Measurements from ENCODE around the gene TBC1D17.

Gene TBC1D17

GRCh38 chr19:49877020-49877878 lies at the start of gene TBC1D17, which contains the start of gene AKT1S1:
Gene TBC1D17 (plus strand): TSS chr19:49877702. CDS start chr19:49877724, 22 bp downstream.
Gene AKT1S1 (minus strand): TSS chr19:49877355. CDS start chr19:49873295, 4,060 bp downstream.
- Histone ChIP-seq H3K4me1 (ENCODE audit: control insufficient read depth, insufficient read depth, low read length) (peaks cover 35% of the 10 kb centered on the region), H3K9ac (ENCODE audit: low read length in 2 of 2) (peak within 1 kb of the TSS; percentile 100), H3K9me3 (ENCODE audit: control insufficient read depth in 2 of 2, low read length in 2 of 2) (no peaks in the 10 kb centered on the region), H3K36me3 (ENCODE audit: control insufficient read depth in 2 of 2, insufficient read depth in 2 of 2, low read length in 2 of 2) (peaks cover 28 to 36% of the 10 kb centered on the region in 2 donors), H3K4me3 (ENCODE audit: low read length in 2 of 2) (peak within 1 kb of the TSS; percentile 100), H3K27ac (ENCODE audit: low read length) (peak within 1 kb of the TSS; percentile 100), H3K27me3 (ENCODE audit: control insufficient read depth in 1 of 2, insufficient read depth in 2 of 2, low read length in 2 of 2) (no peaks in the 10 kb centered on the region)

DNA sequence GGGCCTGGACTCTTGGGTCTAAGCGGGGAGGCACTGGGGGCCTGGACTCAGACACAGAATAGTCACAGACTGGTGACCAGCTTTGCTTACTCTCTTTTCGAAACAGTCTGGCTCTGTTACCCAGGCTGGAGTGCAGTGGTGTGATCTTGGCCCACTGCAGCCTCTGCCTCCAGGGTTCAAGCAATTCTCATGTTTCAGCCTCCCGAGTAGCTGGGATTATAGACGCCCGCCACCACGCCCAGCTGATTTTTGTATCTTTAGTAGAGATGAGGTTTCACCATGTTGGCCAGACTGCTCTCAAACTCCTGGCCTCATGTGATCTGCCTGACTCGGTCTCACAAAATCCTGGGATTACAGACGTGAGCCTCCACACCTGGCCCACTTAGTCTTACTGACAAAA lies 48.3 kb upstream of the TBC1D17 start:
- no peak overlapping the region for H3K27ac ChIP-seq (ENCODE audit: low read length)
- H3K4me3 ChIP-seq (ENCODE audit: low read length in 2 of 2) = no peak overlapping the region
- H3K9ac ChIP-seq (ENCODE audit: low read length in 2 of 2) = no peak overlapping the region
- no peaks in the 10 kb centered on the region for H3K4me1 ChIP-seq (ENCODE audit: control insufficient read depth, insufficient read depth, low read length)
- H3K27me3 ChIP-seq (ENCODE audit: control insufficient read depth in 1 of 2, insufficient read depth in 2 of 2, low read length in 2 of 2) = no peaks in the 10 kb centered on the region
- H3K36me3 ChIP-seq (ENCODE audit: control insufficient read depth in 2 of 2, insufficient read depth in 2 of 2, low read length in 2 of 2) = peaks cover 39 to 43% of the 10 kb centered on the region in 2 donors
- no peaks in the 10 kb centered on the region for H3K9me3 ChIP-seq (ENCODE audit: control insufficient read depth in 2 of 2, low read length in 2 of 2)

GRCh38 chr19:49829721-49830120 lies 47.8 kb upstream of the TBC1D17 start:
- H3K4me1 ChIP-seq (ENCODE audit: control insufficient read depth, insufficient read depth, low read length) = no peaks in the 10 kb centered on the region
- no peak overlapping the region for H3K27ac ChIP-seq (ENCODE audit: low read length)
- H3K9me3 ChIP-seq (ENCODE audit: control insufficient read depth in 2 of 2, low read length in 2 of 2) = no peaks in the 10 kb centered on the region
- no peaks in the 10 kb centered on the region for H3K27me3 ChIP-seq (ENCODE audit: control insufficient read depth in 1 of 2, insufficient read depth in 2 of 2, low read length in 2 of 2)
- H3K9ac ChIP-seq (ENCODE audit: low read length in 2 of 2) = no peak overlapping the region
- peaks cover 41 to 48% of the 10 kb centered on the region in 2 donors for H3K36me3 ChIP-seq (ENCODE audit: control insufficient read depth in 2 of 2, insufficient read depth in 2 of 2, low read length in 2 of 2)
- H3K4me3 ChIP-seq (ENCODE audit: low read length in 2 of 2) = no peak overlapping the region

DNA sequence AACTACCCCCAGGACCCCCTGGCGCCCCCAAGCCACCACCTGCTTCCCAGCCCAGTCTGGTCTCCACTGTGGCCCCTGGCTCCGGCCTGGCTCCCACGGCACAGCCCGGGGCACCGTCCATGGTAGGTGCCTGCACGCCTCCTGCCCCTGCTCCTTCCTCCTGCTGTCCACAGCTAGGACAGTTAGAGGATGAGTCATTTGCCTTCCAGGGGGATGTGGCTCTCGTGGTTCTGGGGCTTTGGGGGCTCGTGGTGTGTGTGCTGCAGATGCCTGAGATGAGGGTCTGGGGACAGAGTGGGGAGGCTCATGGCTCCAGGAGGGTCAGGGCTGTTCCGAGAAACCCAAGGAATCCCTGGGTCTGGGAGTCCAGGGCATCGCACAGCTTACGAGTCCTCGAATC lies 46.7 kb upstream of the TBC1D17 start:
- Histone ChIP-seq H3K9me3 (ENCODE audit: control insufficient read depth in 2 of 2, low read length in 2 of 2) (no peaks in the 10 kb centered on the region), H3K9ac (ENCODE audit: low read length in 2 of 2) (no peak overlapping the region), H3K4me3 (ENCODE audit: low read length in 2 of 2) (no peak overlapping the region), H3K36me3 (ENCODE audit: control insufficient read depth in 2 of 2, insufficient read depth in 2 of 2, low read length in 2 of 2) (peaks cover 46 to 52% of the 10 kb centered on the region in 2 donors), H3K4me1 (ENCODE audit: control insufficient read depth, insufficient read depth, low read length) (no peaks in the 10 kb centered on the region), H3K27ac (ENCODE audit: low read length) (no peak overlapping the region), H3K27me3 (ENCODE audit: control insufficient read depth in 1 of 2, insufficient read depth in 2 of 2, low read length in 2 of 2) (no peaks in the 10 kb centered on the region)

GRCh38 chr19:49831592-49831991 lies 45.9 kb upstream of the TBC1D17 start:
- Histone ChIP-seq H3K27me3 (ENCODE audit: control insufficient read depth in 1 of 2, insufficient read depth in 2 of 2, low read length in 2 of 2) (no peaks in the 10 kb centered on the region), H3K36me3 (ENCODE audit: control insufficient read depth in 2 of 2, insufficient read depth in 2 of 2, low read length in 2 of 2) (peaks cover 46 to 55% of the 10 kb centered on the region in 2 donors), H3K9ac (ENCODE audit: low read length in 2 of 2) (no peak overlapping the region), H3K9me3 (ENCODE audit: control insufficient read depth in 2 of 2, low read length in 2 of 2) (no peaks in the 10 kb centered on the region), H3K4me1 (ENCODE audit: control insufficient read depth, insufficient read depth, low read length) (no peaks in the 10 kb centered on the region), H3K4me3 (ENCODE audit: low read length in 2 of 2) (no peak overlapping the region), H3K27ac (ENCODE audit: low read length) (no peak overlapping the region)

DNA sequence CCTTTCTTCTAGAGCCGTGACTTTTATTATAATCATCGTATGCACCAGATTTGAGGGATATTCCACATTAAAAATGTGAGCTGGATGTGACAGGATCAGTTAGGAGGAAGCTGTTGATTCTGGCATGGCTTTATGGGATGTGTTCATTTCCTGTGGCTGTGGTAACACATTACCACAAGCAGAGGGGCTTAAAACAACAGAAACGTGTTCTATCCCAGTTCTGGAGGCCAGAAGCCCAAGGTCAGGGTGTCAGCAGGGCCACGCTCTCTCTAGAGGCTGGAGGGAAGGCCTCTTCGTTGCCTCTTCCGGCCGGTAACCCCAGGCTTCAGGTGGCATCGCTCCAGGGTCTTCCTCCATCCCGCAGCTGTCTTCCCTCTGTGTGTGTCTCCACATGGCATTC lies 44.9 kb upstream of the TBC1D17 start:
- H3K4me1 ChIP-seq (ENCODE audit: control insufficient read depth, insufficient read depth, low read length) = no peaks in the 10 kb centered on the region
- no peak overlapping the region for H3K9ac ChIP-seq (ENCODE audit: low read length in 2 of 2)
- peaks cover 43 to 50% of the 10 kb centered on the region in 2 donors for H3K36me3 ChIP-seq (ENCODE audit: control insufficient read depth in 2 of 2, insufficient read depth in 2 of 2, low read length in 2 of 2)
- no peaks in the 10 kb centered on the region for H3K9me3 ChIP-seq (ENCODE audit: control insufficient read depth in 2 of 2, low read length in 2 of 2)
- H3K27ac ChIP-seq (ENCODE audit: low read length) = no peak overlapping the region
- no peak overlapping the region for H3K4me3 ChIP-seq (ENCODE audit: low read length in 2 of 2)
- H3K27me3 ChIP-seq (ENCODE audit: control insufficient read depth in 1 of 2, insufficient read depth in 2 of 2, low read length in 2 of 2) = no peaks in the 10 kb centered on the region

- Histone ChIP-seq H3K27ac (ENCODE audit: low read length) (no peak overlapping the region), H3K27me3 (ENCODE audit: control insufficient read depth in 1 of 2, insufficient read depth in 2 of 2, low read length in 2 of 2) (no peaks in the 10 kb centered on the region), H3K36me3 (ENCODE audit: control insufficient read depth in 2 of 2, insufficient read depth in 2 of 2, low read length in 2 of 2) (peaks cover 49 to 57% of the 10 kb centered on the region in 2 donors), H3K9me3 (ENCODE audit: control insufficient read depth in 2 of 2, low read length in 2 of 2) (no peaks in the 10 kb centered on the region), H3K9ac (ENCODE audit: low read length in 2 of 2) (no peak overlapping the region), H3K4me3 (ENCODE audit: low read length in 2 of 2) (no peak overlapping the region), H3K4me1 (ENCODE audit: control insufficient read depth, insufficient read depth, low read length) (no peaks in the 10 kb centered on the region)
Measured at GRCh38 chr19:49833599-49833998, 43.9 kb upstream of the TBC1D17 start.

GRCh38 chr19:49835562-49835961 lies 41.9 kb upstream of the TBC1D17 start:
- Histone ChIP-seq H3K9me3 (ENCODE audit: control insufficient read depth in 2 of 2, low read length in 2 of 2) (no peaks in the 10 kb centered on the region), H3K4me3 (ENCODE audit: low read length in 2 of 2) (no peak overlapping the region), H3K9ac (ENCODE audit: low read length in 2 of 2) (no peak overlapping the region), H3K36me3 (ENCODE audit: control insufficient read depth in 2 of 2, insufficient read depth in 2 of 2, low read length in 2 of 2) (peaks cover 51 to 59% of the 10 kb centered on the region in 2 donors), H3K4me1 (ENCODE audit: control insufficient read depth, insufficient read depth, low read length) (no peaks in the 10 kb centered on the region), H3K27ac (ENCODE audit: low read length) (no peak overlapping the region), H3K27me3 (ENCODE audit: control insufficient read depth in 1 of 2, insufficient read depth in 2 of 2, low read length in 2 of 2) (no peaks in the 10 kb centered on the region)

DNA sequence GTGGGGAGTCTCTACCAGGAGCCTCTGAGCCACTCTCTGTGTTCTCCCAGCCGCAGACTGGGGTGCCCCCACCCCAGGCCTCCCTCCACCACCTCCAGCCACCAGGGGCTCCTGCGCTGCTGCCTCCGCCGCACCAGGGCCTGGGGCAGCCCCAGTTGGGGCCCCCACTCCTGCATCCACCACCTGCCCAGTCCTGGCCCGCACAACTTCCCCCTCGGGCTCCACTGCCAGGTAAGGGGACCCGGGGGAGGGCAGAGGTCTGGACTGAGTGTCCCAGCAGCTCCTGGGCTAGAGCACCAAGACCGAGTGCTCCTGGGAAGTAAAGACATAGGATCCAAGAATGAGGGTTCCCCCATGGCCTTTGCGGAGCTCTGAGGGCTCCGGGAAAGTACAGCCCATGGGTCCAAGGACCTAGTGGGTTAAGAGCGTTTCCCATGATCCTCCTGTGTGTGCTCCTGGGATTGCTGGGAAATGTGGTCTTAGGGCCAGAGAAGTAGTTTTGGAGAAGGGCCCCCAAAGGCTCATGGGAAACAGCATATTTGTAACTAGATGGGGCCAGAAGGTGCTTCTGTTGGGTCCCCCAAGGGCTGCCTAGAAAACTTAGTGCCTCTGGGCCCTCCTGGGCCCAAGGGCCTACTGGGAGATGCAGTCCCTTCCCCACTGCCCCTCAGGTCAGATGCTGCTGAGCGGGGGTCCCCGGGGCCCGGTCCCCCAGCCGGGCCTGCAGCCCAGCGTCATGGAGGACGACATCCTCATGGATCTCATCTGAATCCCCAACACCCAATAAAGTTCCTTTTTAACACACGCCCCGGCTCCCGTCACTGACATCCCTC lies 41.1 kb upstream of the TBC1D17 start:
- Histone ChIP-seq H3K36me3 (ENCODE audit: control insufficient read depth in 2 of 2, insufficient read depth in 2 of 2, low read length in 2 of 2) (peaks cover 51 to 56% of the 10 kb centered on the region in 2 donors), H3K27ac (ENCODE audit: low read length) (no peak overlapping the region), H3K9ac (ENCODE audit: low read length in 2 of 2) (no peak overlapping the region), H3K4me1 (ENCODE audit: control insufficient read depth, insufficient read depth, low read length) (no peaks in the 10 kb centered on the region), H3K9me3 (ENCODE audit: control insufficient read depth in 2 of 2, low read length in 2 of 2) (no peaks in the 10 kb centered on the region), H3K4me3 (ENCODE audit: low read length in 2 of 2) (no peak overlapping the region), H3K27me3 (ENCODE audit: control insufficient read depth in 1 of 2, insufficient read depth in 2 of 2, low read length in 2 of 2) (no peaks in the 10 kb centered on the region)

- no peaks in the 10 kb centered on the region for H3K9me3 ChIP-seq (ENCODE audit: control insufficient read depth in 2 of 2, low read length in 2 of 2)
- H3K9ac ChIP-seq (ENCODE audit: low read length in 2 of 2) = no peak overlapping the region
- H3K27me3 ChIP-seq (ENCODE audit: control insufficient read depth in 1 of 2, insufficient read depth in 2 of 2, low read length in 2 of 2) = no peaks in the 10 kb centered on the region
- H3K36me3 ChIP-seq (ENCODE audit: control insufficient read depth in 2 of 2, insufficient read depth in 2 of 2, low read length in 2 of 2) = peaks cover 47 to 53% of the 10 kb centered on the region in 2 donors
- H3K27ac ChIP-seq (ENCODE audit: low read length) = no peak overlapping the region
- H3K4me3 ChIP-seq (ENCODE audit: low read length in 2 of 2) = no peak overlapping the region
- H3K4me1 ChIP-seq (ENCODE audit: control insufficient read depth, insufficient read depth, low read length) = no peaks in the 10 kb centered on the region
Measured at GRCh38 chr19:49837009-49837310, 40.5 kb upstream of the TBC1D17 start.

Data from stomach smooth muscle (tissue), 2 donors.